H1 (cell line): Measurements from ENCODE around the gene GET3. TPM values are rescaled to one million over a fixed set of nuclear protein-coding genes. Genes with fewer than 3 reads are reported as not detected.

Source experiments
- CTCF ChIA-PET: fragments of 300-600 bp; sonication (Branson Sonifier 250); formaldehyde crosslinking; loops from one replicate; lab custom pipeline; 2021; ENCODE audit not compliant: partially characterized antibody; lab: Charles Lee
- POLR2A ChIA-PET: fragments of 300-600 bp; sonication (Branson Sonifier 250); formaldehyde crosslinking; loops from one replicate; lab custom pipeline; 2021; ENCODE audit warnings: inconsistent platforms; ENCODE audit not compliant: partially characterized antibody; lab: Charles Lee
- DNase-seq, 2 experiments: peaks; one replicate each; pipeline versions ENCODE4 v3.0.0 to v3.0.0-alpha.2; 2010 to 2022; ENCODE audit warnings: low spot score in 2 of 2, low read depth in 1 of 2, mixed read lengths in 1 of 2
- FAIRE-seq: peaks from 2 replicates; lab custom pipeline; 2011; peaks lifted over from hg19 to GRCh38; lab: Jason Lieb, UNC
- H2AFZ ChIP-seq: 2 replicates; pipeline ENCODE4 v1.8.1; 2012; ENCODE audit warnings: low read length, inconsistent platforms
- H2AK5ac ChIP-seq: 2 replicates; pipeline ENCODE4 v1.6.1; 2013; ENCODE audit warnings: low read depth, low read length
- H2BK120ac ChIP-seq: replicated peaks from 2 replicates; pipeline ENCODE3; 2013; ENCODE audit warnings: low read depth, low read length, inconsistent platforms
- H2BK12ac ChIP-seq: 2 replicates; pipeline ENCODE4 v1.6.1; 2013; ENCODE audit warnings: low read depth, low read length
- H2BK15ac ChIP-seq: 2 replicates; pipeline ENCODE4 v1.6.1; 2013; ENCODE audit warnings: low read length
- H2BK20ac ChIP-seq: 2 replicates; pipeline ENCODE4 v1.6.1; 2013; ENCODE audit warnings: low read length
- H2BK5ac ChIP-seq: 2 replicates; pipeline ENCODE4 v1.6.1; 2013; ENCODE audit warnings: low read depth, low read length
- H3K14ac ChIP-seq: 2 replicates; pipeline ENCODE4 v1.6.1; 2013; ENCODE audit warnings: inconsistent platforms; ENCODE audit not compliant: insufficient read length
- H3K18ac ChIP-seq: 2 replicates; pipeline ENCODE4 v1.6.1; 2013; ENCODE audit warnings: low read length; ENCODE audit errors: extremely low read depth
- H3K23ac ChIP-seq: 2 replicates; pipeline ENCODE4 v1.6.1; 2013; ENCODE audit warnings: inconsistent platforms; ENCODE audit not compliant: insufficient read length
- H3K23me2 ChIP-seq: 2 replicates; pipeline ENCODE4 v1.6.1; 2013; ENCODE audit warnings: low read depth, low read length
- H3K27ac ChIP-seq: 2 replicates; pipeline ENCODE4 v1.6.1; 2011; ENCODE audit warnings: low read depth, low read length, inconsistent platforms
- H3K27me3 ChIP-seq, 4 experiments: replicated peaks in 1 of 4; 1 replicate in 1 of 4; 2 replicates in 3 of 4; pipeline versions ENCODE4 v1.6.1 to v1.8.1; 2011 to 2013; ENCODE audit warnings: low read length in 3 of 4, mild to moderate bottlenecking in 3 of 4, inconsistent platforms in 2 of 4, mixed read lengths in 2 of 4, moderate library complexity in 1 of 4; ENCODE audit not compliant: control insufficient read depth in 3 of 4, insufficient read depth in 3 of 4; ENCODE audit errors: extremely low read depth in 1 of 4
- H3K36me3 ChIP-seq, 4 experiments: 2 replicates each; pipeline versions ENCODE4 v1.6.1 to v1.8.1; 2011 to 2013; ENCODE audit warnings: mild to moderate bottlenecking in 4 of 4, low read length in 3 of 4, moderate library complexity in 2 of 4, control low read depth in 1 of 4, inconsistent platforms in 1 of 4; ENCODE audit not compliant: insufficient read depth in 4 of 4, control insufficient read depth in 2 of 4
- H3K4ac ChIP-seq: replicated peaks from 2 replicates; pipeline ENCODE3; 2013; ENCODE audit warnings: low read length, low read depth, mixed read lengths, inconsistent platforms; ENCODE audit not compliant: insufficient read length
- H3K4me1 ChIP-seq, 4 experiments: replicated peaks in 1 of 4; 1 replicate in 1 of 4; 2 replicates in 3 of 4; pipeline versions ENCODE4 v1.6.1 to v1.8.1; 2011 to 2013; ENCODE audit warnings: low read length in 3 of 4, inconsistent platforms in 2 of 4, mixed read lengths in 1 of 4; ENCODE audit not compliant: insufficient read depth in 4 of 4, control insufficient read depth in 3 of 4
- H3K4me2 ChIP-seq, 2 experiments: 2 replicates each; pipeline versions ENCODE4 v1.6.1 to v1.8.1; 2011 to 2013; ENCODE audit warnings: low read depth in 2 of 2, low read length in 2 of 2, control low read depth in 1 of 2, inconsistent platforms in 1 of 2, mild to moderate bottlenecking in 1 of 2; ENCODE audit not compliant: insufficient read depth in 1 of 2
- H3K4me3 ChIP-seq, 4 experiments: fragments of 200-600, 300-600 bp in 1 of 4; sonication (generic), shearing (Covaris generic), sonication (Bioruptor Twin) in 1 of 4; 2 replicates each; pipeline versions ENCODE4 v1.5.1 to v1.8.1; 2011 to 2016; ENCODE audit warnings: low read length in 4 of 4, low read depth in 3 of 4, control low read depth in 2 of 4, inconsistent platforms in 2 of 4, mild to moderate bottlenecking in 2 of 4, mixed read lengths in 1 of 4, moderate library complexity in 1 of 4; ENCODE audit not compliant: insufficient read depth in 2 of 4; ENCODE audit errors: extremely low read depth in 1 of 4
- H3K56ac ChIP-seq: replicated peaks from 2 replicates; pipeline ENCODE3; 2013; ENCODE audit warnings: low read depth, mild to moderate bottlenecking, mixed read lengths, low read length, inconsistent platforms; ENCODE audit not compliant: insufficient read length
- H3K79me1 ChIP-seq: 2 replicates; pipeline ENCODE4 v1.6.1; 2013; ENCODE audit warnings: low read depth, low read length, control low read depth
- H3K79me2 ChIP-seq, 2 experiments: 2 replicates each; pipeline versions ENCODE4 v1.6.1 to v1.8.1; 2012 to 2013; ENCODE audit warnings: low read length in 2 of 2, mild to moderate bottlenecking in 2 of 2, inconsistent platforms in 1 of 2; ENCODE audit not compliant: insufficient read depth in 2 of 2, control insufficient read depth in 1 of 2
- H3K9ac ChIP-seq, 4 experiments: replicated peaks in 1 of 4; 1 replicate in 1 of 4; 2 replicates in 3 of 4; pipeline versions ENCODE4 v1.6.1 to v1.8.1; 2011 to 2013; ENCODE audit warnings: low read depth in 3 of 4, low read length in 3 of 4, control low read depth in 2 of 4, mild to moderate bottlenecking in 2 of 4, moderate library complexity in 2 of 4, inconsistent platforms in 1 of 4; ENCODE audit errors: extremely low read depth in 1 of 4
- H3K9me3 ChIP-seq, 2 experiments: 2 replicates each; pipeline versions ENCODE4 v1.6.1 to v1.8.1; 2012 to 2013; ENCODE audit warnings: mild to moderate bottlenecking in 2 of 2, moderate library complexity in 2 of 2, control low read depth in 1 of 2, inconsistent platforms in 1 of 2, low read depth in 1 of 2, low read length in 1 of 2, mixed read lengths in 1 of 2; ENCODE audit not compliant: insufficient read depth in 2 of 2
- H4K20me1 ChIP-seq, 2 experiments: replicated peaks in 1 of 2; 2 replicates each; pipeline versions ENCODE3 to v1.8.1; 2011 to 2013; ENCODE audit warnings: inconsistent platforms in 2 of 2, low read length in 2 of 2, mild to moderate bottlenecking in 1 of 2; ENCODE audit not compliant: insufficient read depth in 2 of 2, control insufficient read depth in 1 of 2
- H4K5ac ChIP-seq: 2 replicates; pipeline ENCODE4 v1.6.1; 2013; ENCODE audit warnings: low read length, low read depth, mixed read lengths, inconsistent platforms; ENCODE audit not compliant: insufficient read length
- H4K8ac ChIP-seq: 2 replicates; pipeline ENCODE4 v1.8.0; 2013; ENCODE audit warnings: mild to moderate bottlenecking, moderate library complexity, low read length, inconsistent platforms; ENCODE audit not compliant: insufficient read depth; ENCODE audit errors: extremely low read depth
- H4K91ac ChIP-seq: replicated peaks from 2 replicates; pipeline ENCODE3; 2013; ENCODE audit warnings: low read length, mixed read lengths, inconsistent platforms; ENCODE audit not compliant: insufficient read length
- EP300 ChIP-seq, 2 experiments: IDR thresholded peaks; 1 replicate in 1 of 2; 2 replicates in 1 of 2; pipeline ENCODE4 v1.6.1; 2011 to 2012; ENCODE audit warnings: low read depth in 2 of 2, low read length in 2 of 2, mild to moderate bottlenecking in 2 of 2, borderline replicate concordance in 1 of 2, inconsistent platforms in 1 of 2, moderate library complexity in 1 of 2
- GABPA ChIP-seq: IDR thresholded peaks from 2 replicates; pipeline ENCODE4 v1.6.1; 2011; ENCODE audit warnings: mild to moderate bottlenecking, low read length, moderate library complexity, borderline replicate concordance; ENCODE audit not compliant: insufficient read depth
- JUND ChIP-seq: IDR thresholded peaks from 2 replicates; pipeline ENCODE4 v1.6.1; 2011; ENCODE audit warnings: mild to moderate bottlenecking, improper control_type of control experiment, low read length
- SP4 ChIP-seq: IDR thresholded peaks from 2 replicates; pipeline ENCODE4 v1.6.1; 2012; ENCODE audit warnings: low read length, inconsistent platforms
- SUZ12 ChIP-seq: fragments of 200-600 bp; sonication (generic); IDR thresholded peaks from 2 replicates; pipeline ENCODE4 v1.6.1; 2012; ENCODE audit warnings: mild to moderate bottlenecking, inconsistent platforms, low read length, moderate library complexity, mixed read lengths
- TCF12 ChIP-seq: IDR thresholded peaks from 2 replicates; pipeline ENCODE4 v1.6.1; 2011; ENCODE audit warnings: low read depth, mild to moderate bottlenecking, low read length
- WGBS, 2 experiments: shearing (Covaris generic) in 1 of 2; methylation state at CpG; one replicate each; pipeline versions ENCODE4 v1.1.6 to v1.1.7; 2013 to 2015; ENCODE audit warnings: low lambda C conversion rate in 2 of 2, mixed read lengths in 2 of 2, inconsistent platforms in 1 of 2, low coverage in 1 of 2, missing lambda C conversion rate in 1 of 2; ENCODE audit not compliant: insufficient replicate concordance in 2 of 2, insufficient coverage in 1 of 2, insufficient read length in 1 of 2; ENCODE audit errors: extremely low coverage in 1 of 2, missing lambda C conversion rate in 1 of 2; 5-methylcytosine and 5-hydroxymethylcytosine counted together
- polyA plus RNA-seq, 7 experiments: library from polyadenylated mRNA; depleted of rRNA in 3 of 7; stranded (reverse) in 5 of 7; unstranded in 2 of 7; fragments of >200 nt in 5 of 7; fragments of 200-250 nt in 2 of 7; gene quantifications; 1 replicate in 5 of 7; 2 replicates in 1 of 7; 4 replicates in 1 of 7; pipeline versions ENCODE4 v1.2.1 to v1.2.3, GENCODE V29; 2011 to 2013; ENCODE audit warnings: missing spikeins in 2 of 7, mixed read lengths in 2 of 7
- total RNA-seq: library from RNA; stranded (reverse); fragmentation: NEBNext Ultra II Directional; extraction: Animal tissue kit (Norgen Biotek cat#: 25700); gene quantifications from 2 replicates; pipeline ENCODE4 v1.2.1, GENCODE V29; 2021
- TF ChIP-seq, protein P1 (sequence below): IDR thresholded peaks from 2 replicates; pipeline ENCODE4 v1.6.1; 2012; ENCODE audit warnings: inconsistent platforms

The GET3 gene
- total and polyA plus RNA-seq, 2 of the 8 experiments (the other 6 are each of a cell fraction or from before 2014, with no cell fraction given) = 105 to 297 TPM

DNA sequence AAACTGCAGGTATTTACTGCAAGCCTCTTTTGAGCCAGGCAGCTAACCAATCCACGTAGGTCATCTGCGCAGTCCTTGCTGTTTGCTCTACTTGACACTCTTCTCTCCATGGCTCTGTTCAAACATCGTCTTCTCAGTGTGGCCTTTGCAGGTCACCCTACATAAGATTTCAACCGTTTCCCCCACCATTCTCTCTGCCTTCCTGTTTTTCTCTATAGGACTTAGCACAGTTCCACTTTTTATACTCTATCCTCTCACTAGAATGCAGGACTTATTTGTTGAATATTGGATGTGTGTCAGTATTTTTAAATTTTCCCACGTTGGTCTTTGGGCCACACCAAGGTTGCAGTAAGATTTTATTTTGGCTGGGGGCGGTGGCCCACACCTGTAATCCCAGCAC, 39.2 kb upstream of the GET3 start:
- H3K79me2 ChIP-seq = no peaks in the 10 kb centered on the region
- no peak overlapping the region for H4K91ac ChIP-seq
- no peak overlapping the region for H3K23ac ChIP-seq
- CTCF ChIA-PET = interaction anchor here (1.2 to 1.7 kb wide), 4 partner anchors 16 to 187 kb away, joined by 3 to 6 read pairs (median 4); no protein-coding TSS in a partner anchor
- 88% methylated on average over 6 of the region's 6 CpGs; no CpG with 5 or more reads in 1 of the 2 experiments for WGBS, 2 experiments
- H2BK15ac ChIP-seq = no peak overlapping the region
- peaks cover 19 to 42% (median 25%) of the 10 kb centered on the region in 4 experiments for H3K36me3 ChIP-seq
- H3K18ac ChIP-seq = no peak overlapping the region
- no peak overlapping the region for H3K4me2 ChIP-seq
- no peak for DNase-seq
- H3K4me3 ChIP-seq = no peak overlapping the region
- TF ChIP-seq EP300 (IDR thresholded peaks at IDR 0.05; ENCODE audit: borderline replicate concordance in 1 of 2, low read depth in 2 of 2, low read length in 2 of 2) (no peak), GABPA (no peak), TCF12 (no peak), SUZ12 (no peak), JUND (no peak), SP4 (no peak)
- TF ChIP-seq, protein P1, sequence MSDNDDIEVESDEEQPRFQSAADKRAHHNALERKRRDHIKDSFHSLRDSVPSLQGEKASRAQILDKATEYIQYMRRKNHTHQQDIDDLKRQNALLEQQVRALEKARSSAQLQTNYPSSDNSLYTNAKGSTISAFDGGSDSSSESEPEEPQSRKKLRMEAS = no peak
- H2AK5ac ChIP-seq = no peak overlapping the region
- H3K9ac ChIP-seq = no peak overlapping the region
- no peak overlapping the region for H2BK20ac ChIP-seq
- POLR2A ChIA-PET = interaction anchor here (0.7 to 9.2 kb wide), 11 partner anchors 10 to 64 kb away, joined by 3 to 93 read pairs (median 7); partner anchors contain the start of genes DHPS, GET3, GNG14 and TNPO2
- H3K56ac ChIP-seq = no peak overlapping the region
- H3K9me3 ChIP-seq = no peaks in the 10 kb centered on the region
- H2AFZ ChIP-seq = no peak overlapping the region
- no peaks in the 10 kb centered on the region for H3K27me3 ChIP-seq
- no peak overlapping the region for H3K4ac ChIP-seq
- no peaks in the 10 kb centered on the region for H3K79me1 ChIP-seq
- H2BK5ac ChIP-seq = no peak overlapping the region
- peaks cover 7% of the 10 kb centered on the region; the same call in 1 of the 2 replicates for H3K23me2 ChIP-seq
- H3K4me1 ChIP-seq = peaks cover 0 to 7% (median 4%) of the 10 kb centered on the region in 4 experiments; a peak in 2 of 7 replicates
- no peak overlapping the region for H3K27ac ChIP-seq
- no peak overlapping the region for H2BK120ac ChIP-seq
- no peak for FAIRE-seq
- H4K5ac ChIP-seq = no peak overlapping the region
- no peak overlapping the region for H4K8ac ChIP-seq
- H2BK12ac ChIP-seq = no peak overlapping the region
- no peak overlapping the region for H3K14ac ChIP-seq
- peaks cover 4 to 6% of the 10 kb centered on the region in 2 experiments for H4K20me1 ChIP-seq
